Left lung (tissue), 10 donors: ENCODE measurements around the gene FAM181A. TPM values are rescaled to one million over a fixed set of nuclear protein-coding genes. Genes with fewer than 3 reads are reported as not detected.

Source experiments
- ATAC-seq: fragments of 200-7000 bp; cut with Tn5 transposase; one replicate; pipeline ENCODE4 v1.9.1; 2020; ENCODE audit warnings: moderate library complexity
- DNase-seq, 4 donors: peaks; one replicate each; pipeline ENCODE4 v3.0.0-alpha.2; 2013 to 2020
- H3K27ac ChIP-seq, 2 donors: fragments of 200-600 bp; sonication (generic) in 1 of 2; one replicate each; pipeline versions ENCODE4 v1.5.0 to v1.8.0; 2020 to 2021
- H3K27me3 ChIP-seq, 2 donors: fragments of 200-600 bp; sonication (generic) in 1 of 2; one replicate each; pipeline versions ENCODE4 v1.5.0 to v1.8.0; 2020 to 2021
- H3K36me3 ChIP-seq, 2 donors: fragments of 200-600 bp; sonication (generic) in 1 of 2; one replicate each; pipeline versions ENCODE4 v1.5.0 to v1.8.0; 2020 to 2021
- H3K4me1 ChIP-seq, 2 donors: fragments of 200-600 bp; one replicate each; pipeline ENCODE4 v1.8.0; 2021
- H3K4me3 ChIP-seq, 2 donors: fragments of 200-600 bp; sonication (generic) in 1 of 2; one replicate each; pipeline versions ENCODE4 v1.5.0 to v1.8.0; 2020 to 2021; ENCODE audit warnings: mild to moderate bottlenecking in 1 of 2
- H3K9me3 ChIP-seq, 2 donors: fragments of 200-600 bp; sonication (generic) in 1 of 2; one replicate each; pipeline versions ENCODE4 v1.5.0 to v1.8.0; 2020 to 2021
- CTCF ChIP-seq, 2 donors: fragments of 200-600 bp; sonication (generic) in 1 of 2; IDR thresholded peaks; one replicate each; pipeline versions ENCODE4 v1.5.0 to v1.8.0; 2021; ENCODE audit warnings: antibody characterized with exemption in 2 of 2
- intact Hi-C, 2 donors: fragments of 100-400 bp; cut with DNase I; formaldehyde crosslinking; loops; one replicate each; pipeline versions ENCODE4 v1.11.2 to v1.14.2; 2022
- polyA plus RNA-seq, 6 donors: library from polyadenylated mRNA; unstranded; fragments of 120-200 nt; gene quantifications; one replicate each; pipeline ENCODE4 v1.2.1, GENCODE V29; 2013; ENCODE audit not compliant: insufficient read length in 6 of 6
- total RNA-seq, 2 donors: library from RNA; stranded (reverse); fragmentation: NEBNext Ultra II Directional; extraction: Animal tissue kit (Norgen Biotek cat#: 25700); gene quantifications; one replicate each; pipeline ENCODE4 v1.2.1, GENCODE V29; 2021
- donor health status: DM: no; HTN: yes; CAD: no.
- donor health status: DM: no; HTN: no; CAD: no.

Gene FAM181A
- total and polyA plus RNA-seq, 8 donors: 0.10 to 1.1 (median 0.37) TPM; not detected in 2

- ATAC-seq (no peak), DNase-seq (no peak)
- no peak for TF ChIP-seq CTCF (IDR thresholded peaks at IDR 0.05)
- no peaks in the 10 kb centered on the region for H3K9me3 ChIP-seq
- no peaks in the 10 kb centered on the region for H3K36me3 ChIP-seq
- intact Hi-C loops: no loop called here
- H3K27me3 ChIP-seq: peaks cover 0 to 22% of the 10 kb centered on the region in 2 donors
- H3K4me1 ChIP-seq: no peaks in the 10 kb centered on the region
- no peak overlapping the region for H3K27ac ChIP-seq
- H3K4me3 ChIP-seq: no peak overlapping the region
Measured at GRCh38 chr14:93902619-93903307, 24.4 kb upstream of the FAM181A start.

GRCh38 chr14:93903342-93904184 lies 23.6 kb upstream of the FAM181A start:
- DNase-seq (no peak), ATAC-seq (no peak)
- Histone ChIP-seq H3K4me1 (no peaks in the 10 kb centered on the region), H3K4me3 (no peak overlapping the region), H3K27ac (no peak overlapping the region), H3K36me3 (no peaks in the 10 kb centered on the region), H3K9me3 (no peaks in the 10 kb centered on the region), H3K27me3 (peaks cover 0 to 22% of the 10 kb centered on the region in 2 donors)
- no peak for TF ChIP-seq CTCF (IDR thresholded peaks at IDR 0.05)
- intact Hi-C loops: no loop called here

- H3K36me3 ChIP-seq: no peaks in the 10 kb centered on the region
- no peak overlapping the region for H3K27ac ChIP-seq
- DNase-seq: no peak
- no peaks in the 10 kb centered on the region for H3K4me1 ChIP-seq
- no peaks in the 10 kb centered on the region for H3K9me3 ChIP-seq
- peaks cover 0 to 26% of the 10 kb centered on the region in 2 donors for H3K27me3 ChIP-seq
- intact Hi-C loops: no loop called here
- no peak overlapping the region for H3K4me3 ChIP-seq
- no peak for ATAC-seq
- no peak for TF ChIP-seq CTCF (IDR thresholded peaks at IDR 0.05)
Measured at GRCh38 chr14:93905623-93906022, 21.5 kb upstream of the FAM181A start.

GRCh38 chr14:93906341-93907329 lies 20.5 kb upstream of the FAM181A start:
- no peaks in the 10 kb centered on the region for H3K4me1 ChIP-seq
- no peak overlapping the region for H3K4me3 ChIP-seq
- ATAC-seq (peak; percentile 82), DNase-seq (peak in 2 of 4 donors; percentile 3 to 25)
- peaks cover 0 to 26% of the 10 kb centered on the region in 2 donors for H3K27me3 ChIP-seq
- no peaks in the 10 kb centered on the region for H3K36me3 ChIP-seq
- peak; percentile 42 to 59 for TF ChIP-seq CTCF (IDR thresholded peaks at IDR 0.05)
- intact Hi-C loops: no loop called here
- H3K27ac ChIP-seq: no peak overlapping the region
- no peaks in the 10 kb centered on the region for H3K9me3 ChIP-seq
